HepG2 (cell line): Measurements from ENCODE around the gene GCNT2. TPM values are rescaled to one million over a fixed set of nuclear protein-coding genes. Genes with fewer than 3 reads are reported as not detected.

Source experiments
- ARNT2 ChIP-seq: sonication (generic); formaldehyde crosslinking; IDR thresholded peaks from 2 replicates; pipeline ENCODE4 v1.8.0; 2022; ENCODE audit warnings: mild to moderate bottlenecking, low read depth, missing genetic modification reagents, moderate library complexity
- ATF1 ChIP-seq: IDR thresholded peaks from 2 replicates; pipeline ENCODE4 v1.6.1; 2016; ENCODE audit warnings: mild to moderate bottlenecking, control low read depth
- DPF2 ChIP-seq: sonication (generic); formaldehyde crosslinking; IDR thresholded peaks from 2 replicates; pipeline ENCODE4 v1.4.0; 2020; ENCODE audit warnings: mild to moderate bottlenecking, low read depth, missing genetic modification reagents, borderline replicate concordance
- HNF1A ChIP-seq, 2 experiments: sonication (generic) in 1 of 2; formaldehyde crosslinking in 1 of 2; IDR thresholded peaks; 2 replicates each; pipeline versions ENCODE4 v1.4.0 to v1.6.1; 2016 to 2020; ENCODE audit warnings: borderline replicate concordance in 1 of 2, low read depth in 1 of 2, mild to moderate bottlenecking in 1 of 2, missing genetic modification reagents in 1 of 2
- JDP2 ChIP-seq: sonication (generic); formaldehyde crosslinking; IDR thresholded peaks from 2 replicates; pipeline ENCODE4 v1.8.1; 2022; ENCODE audit warnings: missing genetic modification reagents, borderline replicate concordance
- PPARG ChIP-seq: conservative IDR thresholded peaks from 2 replicates; pipeline ENCODE4 v1.6.1; 2016; ENCODE audit warnings: missing biosample characterization, missing genetic modification reagents
- RNF2 ChIP-seq: fragments of 450-650 bp; conservative IDR thresholded peaks from 2 replicates; pipeline ENCODE4 v1.6.1; 2016; ENCODE audit warnings: low read depth
- SYNCRIP ChIP-seq: fragments of 200-400 bp; formaldehyde crosslinking; IDR thresholded peaks from 2 replicates; pipeline ENCODE4 v1.6.1; 2018; ENCODE audit warnings: mild to moderate bottlenecking, low read depth, low read length; ENCODE audit not compliant: insufficient read depth
- ZBTB3 ChIP-seq: sonication (generic); formaldehyde crosslinking; IDR thresholded peaks from 2 replicates; pipeline ENCODE4 v1.4.0; 2020; ENCODE audit warnings: low read depth, mild to moderate bottlenecking, moderate library complexity, missing genetic modification reagents, borderline replicate concordance
- ZNF274 ChIP-seq: sonication (generic); formaldehyde crosslinking; IDR thresholded peaks from 2 replicates; pipeline ENCODE4 v1.5.1; 2020; ENCODE audit warnings: mild to moderate bottlenecking, missing genetic modification reagents
- ZNF30 ChIP-seq: sonication (generic); formaldehyde crosslinking; IDR thresholded peaks from 2 replicates; pipeline ENCODE4 v1.5.0; 2020; ENCODE audit warnings: mild to moderate bottlenecking, missing genetic modification reagents
- ZNF546 ChIP-seq: sonication (generic); formaldehyde crosslinking; conservative IDR thresholded peaks from 2 replicates; pipeline ENCODE4 v1.8.1; 2023; ENCODE audit warnings: mild to moderate bottlenecking, missing genetic modification reagents
- ZNF562 ChIP-seq: sonication (generic); formaldehyde crosslinking; IDR thresholded peaks from 2 replicates; pipeline ENCODE4 v1.8.0; 2022; ENCODE audit warnings: missing genetic modification reagents, borderline replicate concordance
- polyA plus RNA-seq, 8 experiments: library from polyadenylated mRNA; depleted of rRNA in 3 of 8; stranded (reverse) in 7 of 8; unstranded in 1 of 8; fragments of >200 nt; fragmentation: Illumina TruSeq in 4 of 8; extraction: Trizol in 4 of 8; gene quantifications; 2 replicates each; pipeline versions ENCODE4 v1.2.1 to v1.2.3, GENCODE V29; 2011 to 2016; ENCODE audit warnings: low read depth in 4 of 8, missing spikeins in 1 of 8, mixed read lengths in 1 of 8; ENCODE audit not compliant: insufficient read depth in 1 of 8
- total RNA-seq, 5 experiments: library from RNA; depleted of rRNA; stranded (reverse); fragments of >200 nt; fragmentation: Illumina TruSeq; extraction: Trizol; gene quantifications; 2 replicates each; pipeline ENCODE4 v1.2.3, GENCODE V29; 2016; ENCODE audit warnings: low read depth in 1 of 5
- TF ChIP-seq, protein P1 (sequence below): sonication (generic); formaldehyde crosslinking; IDR thresholded peaks from 2 replicates; pipeline ENCODE4 v1.5.0; 2020; ENCODE audit warnings: missing genetic modification reagents
- TF ChIP-seq, protein P2 (sequence below): sonication (generic); formaldehyde crosslinking; conservative IDR thresholded peaks from 2 replicates; pipeline ENCODE4 v1.4.0; 2020; ENCODE audit warnings: missing genetic modification reagents
- TF ChIP-seq, protein P3 (sequence below): sonication (generic); formaldehyde crosslinking; IDR thresholded peaks from 2 replicates; pipeline ENCODE4 v1.4.0; 2020; ENCODE audit warnings: missing genetic modification reagents

GCNT2 gene
- total and polyA plus RNA-seq, 2 of the 13 experiments (the other 11 are each of a cell fraction or from before 2014, with no cell fraction given) = 11.8 to 31.9 TPM

- TF ChIP-seq, protein P1, sequence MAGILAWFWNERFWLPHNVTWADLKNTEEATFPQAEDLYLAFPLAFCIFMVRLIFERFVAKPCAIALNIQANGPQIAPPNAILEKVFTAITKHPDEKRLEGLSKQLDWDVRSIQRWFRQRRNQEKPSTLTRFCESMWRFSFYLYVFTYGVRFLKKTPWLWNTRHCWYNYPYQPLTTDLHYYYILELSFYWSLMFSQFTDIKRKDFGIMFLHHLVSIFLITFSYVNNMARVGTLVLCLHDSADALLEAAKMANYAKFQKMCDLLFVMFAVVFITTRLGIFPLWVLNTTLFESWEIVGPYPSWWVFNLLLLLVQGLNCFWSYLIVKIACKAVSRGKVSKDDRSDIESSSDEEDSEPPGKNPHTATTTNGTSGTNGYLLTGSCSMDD = no peak
- TF ChIP-seq ZNF274 (no peak), ZNF30 (CRISPR knock-in tag) (no peak), SYNCRIP (no peak), ATF1 (CRISPR knock-in tag) (peak; percentile 72), HNF1A (IDR thresholded peaks at IDR 0.05; ENCODE audit: low read depth) (peak; percentile 75), HNF1A (CRISPR knock-in tag; IDR thresholded peaks at IDR 0.05; ENCODE audit: borderline replicate concordance) (0 out of 2 replicates have a peak, but pooled peaks have one; percentile 32), JDP2 (CRISPR knock-in tag) (no peak), ZBTB3 (CRISPR knock-in tag) (no peak), DPF2 (peak; percentile 70; the same call in 1 of the 2 replicates), ZNF546 (CRISPR knock-in tag) (no peak), ZNF562 (CRISPR knock-in tag) (no peak), PPARG (CRISPR knock-in tag) (peak; percentile 64; the same call in 1 of the 2 replicates), RNF2 (no peak), ARNT2 (CRISPR knock-in tag) (no peak)
- TF ChIP-seq, protein P2, sequence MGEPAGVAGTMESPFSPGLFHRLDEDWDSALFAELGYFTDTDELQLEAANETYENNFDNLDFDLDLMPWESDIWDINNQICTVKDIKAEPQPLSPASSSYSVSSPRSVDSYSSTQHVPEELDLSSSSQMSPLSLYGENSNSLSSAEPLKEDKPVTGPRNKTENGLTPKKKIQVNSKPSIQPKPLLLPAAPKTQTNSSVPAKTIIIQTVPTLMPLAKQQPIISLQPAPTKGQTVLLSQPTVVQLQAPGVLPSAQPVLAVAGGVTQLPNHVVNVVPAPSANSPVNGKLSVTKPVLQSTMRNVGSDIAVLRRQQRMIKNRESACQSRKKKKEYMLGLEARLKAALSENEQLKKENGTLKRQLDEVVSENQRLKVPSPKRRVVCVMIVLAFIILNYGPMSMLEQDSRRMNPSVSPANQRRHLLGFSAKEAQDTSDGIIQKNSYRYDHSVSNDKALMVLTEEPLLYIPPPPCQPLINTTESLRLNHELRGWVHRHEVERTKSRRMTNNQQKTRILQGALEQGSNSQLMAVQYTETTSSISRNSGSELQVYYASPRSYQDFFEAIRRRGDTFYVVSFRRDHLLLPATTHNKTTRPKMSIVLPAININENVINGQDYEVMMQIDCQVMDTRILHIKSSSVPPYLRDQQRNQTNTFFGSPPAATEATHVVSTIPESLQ = no peak
- TF ChIP-seq, protein P3, sequence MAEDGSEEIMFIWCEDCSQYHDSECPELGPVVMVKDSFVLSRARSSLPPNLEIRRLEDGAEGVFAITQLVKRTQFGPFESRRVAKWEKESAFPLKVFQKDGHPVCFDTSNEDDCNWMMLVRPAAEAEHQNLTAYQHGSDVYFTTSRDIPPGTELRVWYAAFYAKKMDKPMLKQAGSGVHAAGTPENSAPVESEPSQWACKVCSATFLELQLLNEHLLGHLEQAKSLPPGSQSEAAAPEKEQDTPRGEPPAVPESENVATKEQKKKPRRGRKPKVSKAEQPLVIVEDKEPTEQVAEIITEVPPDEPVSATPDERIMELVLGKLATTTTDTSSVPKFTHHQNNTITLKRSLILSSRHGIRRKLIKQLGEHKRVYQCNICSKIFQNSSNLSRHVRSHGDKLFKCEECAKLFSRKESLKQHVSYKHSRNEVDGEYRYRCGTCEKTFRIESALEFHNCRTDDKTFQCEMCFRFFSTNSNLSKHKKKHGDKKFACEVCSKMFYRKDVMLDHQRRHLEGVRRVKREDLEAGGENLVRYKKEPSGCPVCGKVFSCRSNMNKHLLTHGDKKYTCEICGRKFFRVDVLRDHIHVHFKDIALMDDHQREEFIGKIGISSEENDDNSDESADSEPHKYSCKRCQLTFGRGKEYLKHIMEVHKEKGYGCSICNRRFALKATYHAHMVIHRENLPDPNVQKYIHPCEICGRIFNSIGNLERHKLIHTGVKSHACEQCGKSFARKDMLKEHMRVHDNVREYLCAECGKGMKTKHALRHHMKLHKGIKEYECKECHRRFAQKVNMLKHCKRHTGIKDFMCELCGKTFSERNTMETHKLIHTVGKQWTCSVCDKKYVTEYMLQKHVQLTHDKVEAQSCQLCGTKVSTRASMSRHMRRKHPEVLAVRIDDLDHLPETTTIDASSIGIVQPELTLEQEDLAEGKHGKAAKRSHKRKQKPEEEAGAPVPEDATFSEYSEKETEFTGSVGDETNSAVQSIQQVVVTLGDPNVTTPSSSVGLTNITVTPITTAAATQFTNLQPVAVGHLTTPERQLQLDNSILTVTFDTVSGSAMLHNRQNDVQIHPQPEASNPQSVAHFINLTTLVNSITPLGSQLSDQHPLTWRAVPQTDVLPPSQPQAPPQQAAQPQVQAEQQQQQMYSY = no peak
Observed at GRCh38 chr6:10505529-10505928, 15.6 kb upstream of the GCNT2 start (continued).
